ENCODE data around the gene NEMF.
"Not testable (repeated sequence)": the region's sequence is repeated elsewhere in the genome, so short reads cannot be mapped to it uniquely, and the experiment has no call there.

The NEMF gene

GRCh38 chr14:49745191-49745590, 107.4 kb downstream of the NEMF start:
- DNase-seq: no peak

GRCh38 chr14:49735669-49736068, 116.9 kb downstream of the NEMF start:
- DNase-seq: not testable (repeated sequence)

GRCh38 chr14:49733836-49734235, 118.8 kb downstream of the NEMF start:
- no peak for DNase-seq

GRCh38 chr14:49732896-49733295, 119.7 kb downstream of the NEMF start:
- DNase-seq: no peak
